B cell (primary cell): ENCODE measurements around the gene NUP62. TPM values are rescaled to one million over a fixed set of nuclear protein-coding genes. Genes with fewer than 3 reads are reported as not detected.

Experiments used
- ATAC-seq: fragments of 200-7000 bp; cut with Tn5 transposase; one replicate; pipeline ENCODE4 v1.10.0; 2021; ENCODE audit warnings: low read depth, mild to moderate bottlenecking, moderate number of reproducible peaks, moderate library complexity
- CTCF ChIA-PET: fragments of 350-600 bp; sonication (Branson Sonifier 250); formaldehyde crosslinking; loops from one replicate; lab custom pipeline; 2021; ENCODE audit warnings: antibody characterized with exemption, inconsistent platforms; lab: Charles Lee
- POLR2A ChIA-PET: fragments of 350-600 bp; sonication (Branson Sonifier 250); formaldehyde crosslinking; loops from one replicate; lab custom pipeline; 2021; ENCODE audit warnings: antibody characterized with exemption; lab: Charles Lee
- DNase-seq: peaks from one replicate; pipeline ENCODE4 v3.0.0; 2013
- H2AFZ ChIP-seq: 2 replicates; pipeline ENCODE4 v1.6.1; 2012; ENCODE audit warnings: mild to moderate bottlenecking, low read depth, low read length; ENCODE audit not compliant: insufficient read depth, poor library complexity, severe bottlenecking
- H3K27ac ChIP-seq, 2 donors: 1 replicate in 1 of 2; 2 replicates in 1 of 2; pipeline ENCODE4 v1.5.1; 2012 to 2013; ENCODE audit warnings: low read length in 2 of 2, mild to moderate bottlenecking in 2 of 2, moderate library complexity in 1 of 2
- H3K27me3 ChIP-seq, 4 experiments: fragments of 200-600 bp in 1 of 4; sonication (generic) in 1 of 4; replicated peaks in 1 of 4; 1 replicate in 2 of 4; 2 replicates in 2 of 4; pipeline versions ENCODE4 v1.6.1 to v1.7.0; 2013 to 2016; ENCODE audit warnings: low read length in 3 of 4, mild to moderate bottlenecking in 2 of 4, mixed read lengths in 1 of 4, moderate library complexity in 1 of 4; ENCODE audit not compliant: insufficient read depth in 4 of 4, control insufficient read depth in 3 of 4; ENCODE audit errors: control extremely low read depth in 1 of 4
- H3K36me3 ChIP-seq, 2 experiments: replicated peaks in 1 of 2; 1 replicate in 1 of 2; 2 replicates in 1 of 2; pipeline versions ENCODE4 v1.6.1 to v1.7.1; 2013; ENCODE audit warnings: low read length in 1 of 2; ENCODE audit not compliant: insufficient read depth in 2 of 2, control insufficient read depth in 1 of 2; ENCODE audit errors: control extremely low read depth in 1 of 2, extremely low read depth in 1 of 2
- H3K4me1 ChIP-seq, 2 donors: fragments of 200-600 bp in 1 of 2; sonication (generic) in 1 of 2; 1 replicate in 1 of 2; 2 replicates in 1 of 2; pipeline versions ENCODE4 v1.5.1 to v1.6.1; 2013 to 2017; ENCODE audit warnings: low read length in 2 of 2; ENCODE audit not compliant: control insufficient read depth in 2 of 2, insufficient read depth in 2 of 2
- H3K4me2 ChIP-seq: replicated peaks from 2 replicates; pipeline ENCODE3; 2012; ENCODE audit warnings: mild to moderate bottlenecking, low read depth, low read length; ENCODE audit not compliant: poor library complexity, severe bottlenecking
- H3K4me3 ChIP-seq, 5 experiments: fragments of 200-600 bp in 1 of 5; sonication (generic) in 1 of 5; 1 replicate in 3 of 5; 2 replicates in 2 of 5; pipeline versions ENCODE4 v1.5.1 to v1.7.0; 2011 to 2016; ENCODE audit warnings: low read length in 4 of 5, mild to moderate bottlenecking in 4 of 5, low read depth in 2 of 5, control low read depth in 1 of 5, moderate library complexity in 1 of 5; ENCODE audit not compliant: insufficient read depth in 1 of 5; ENCODE audit errors: control extremely low read depth in 1 of 5, extremely low read depth in 1 of 5
- H3K79me2 ChIP-seq: fragments of 200-600 bp; sonication (generic); one replicate; pipeline ENCODE4 v1.6.0; 2016; ENCODE audit warnings: low read length; ENCODE audit not compliant: control insufficient read depth, insufficient read depth
- H3K9ac ChIP-seq: fragments of 200-600 bp; sonication (generic); 2 replicates; pipeline ENCODE4 v1.6.1; 2017; ENCODE audit warnings: mild to moderate bottlenecking, low read length, moderate library complexity
- H3K9me3 ChIP-seq, 3 donors: one replicate each; pipeline versions ENCODE4 v1.6.1 to v1.7.1; 2013; ENCODE audit warnings: low read length in 2 of 3; ENCODE audit not compliant: control insufficient read depth in 2 of 3, insufficient read depth in 1 of 3; ENCODE audit errors: control extremely low read depth in 1 of 3
- H4K20me1 ChIP-seq: 2 replicates; pipeline ENCODE4 v1.6.0; 2012; ENCODE audit warnings: mild to moderate bottlenecking, low read length; ENCODE audit not compliant: insufficient read depth, control insufficient read depth, poor library complexity, severe bottlenecking
- H3K27ac Mint-ChIP-seq: one replicate; pipeline ENCODE4 v1.8.0; 2021; ENCODE audit warnings: mixed read lengths
- H3K27me3 Mint-ChIP-seq: one replicate; pipeline ENCODE4 v1.8.0; 2021; ENCODE audit warnings: mixed read lengths
- H3K4me1 Mint-ChIP-seq: one replicate; pipeline ENCODE4 v1.8.0; 2021; ENCODE audit warnings: mixed read lengths
- H3K4me3 Mint-ChIP-seq: one replicate; pipeline ENCODE4 v1.8.0; 2021; ENCODE audit warnings: mixed read lengths
- H3K9me3 Mint-ChIP-seq: one replicate; pipeline ENCODE4 v1.8.0; 2022; ENCODE audit warnings: mixed read lengths; ENCODE audit not compliant: insufficient read depth
- CTCF ChIP-seq: fragments of 200-600 bp; IDR thresholded peaks from one replicate; pipeline ENCODE4 v1.8.0; 2022; ENCODE audit warnings: antibody characterized with exemption, mild to moderate bottlenecking
- EZH2 ChIP-seq: IDR thresholded peaks from 2 replicates; pipeline ENCODE4 v1.6.1; 2012; ENCODE audit warnings: borderline replicate concordance, low read depth, mild to moderate bottlenecking, moderate library complexity, low read length; ENCODE audit not compliant: insufficient read depth, poor library complexity, severe bottlenecking
- WGBS: methylation state at CpG from one replicate; pipeline ENCODE4 v1.1.5; 2013; ENCODE audit warnings: missing lambda C conversion rate; ENCODE audit not compliant: insufficient coverage; 5-methylcytosine and 5-hydroxymethylcytosine counted together
- intact Hi-C: fragments of 100-400 bp; cut with micrococcal nuclease; formaldehyde crosslinking; loops from one replicate; pipeline ENCODE4 v1.10.0; 2022
- polyA plus RNA-seq: library from polyadenylated mRNA; depleted of rRNA; stranded (reverse); fragments of >200 nt; gene quantifications from 2 replicates; pipeline ENCODE4 v1.2.3, GENCODE V29; 2012
- total RNA-seq, 2 donors: library from RNA; stranded (reverse); fragments of 120-200 nt in 1 of 2; gene quantifications; 1 replicate in 1 of 2; 2 replicates in 1 of 2; pipeline versions ENCODE4 v1.2.3 to v1.2.4, GENCODE V29; 2013 to 2022

Gene NUP62
- total and polyA plus RNA-seq, 2 donors (not counting 1 experiment from before 2014, with no cell fraction given) = 25.2 to 75.7 TPM

GRCh38 chr19:49975051-49975450 is 45.7 kb upstream of the NUP62 start:
- H3K27me3 Mint-ChIP-seq = no peaks in the 10 kb centered on the region
- Histone ChIP-seq H3K27me3 (no peaks in the 10 kb centered on the region), H3K27ac (no peak overlapping the region), H3K36me3 (peaks cover 2 to 30% of the 10 kb centered on the region in 2 experiments), H3K79me2 (no peaks in the 10 kb centered on the region), H3K9me3 (no peaks in the 10 kb centered on the region), H3K4me3 (no peak overlapping the region), H3K9ac (no peak overlapping the region), H4K20me1 (no peaks in the 10 kb centered on the region), H2AFZ (no peak overlapping the region), H3K4me2 (no peak overlapping the region), H3K4me1 (no peaks in the 10 kb centered on the region)
- H3K4me1 Mint-ChIP-seq = no peaks in the 10 kb centered on the region
- CTCF ChIA-PET = interaction anchor here (1.3 kb wide), 1 partner anchor 64 kb away, joined by 3 read pairs; no protein-coding TSS in a partner anchor
- DNase-seq (no peak), ATAC-seq (no peak)
- H3K4me3 Mint-ChIP-seq = no peak overlapping the region
- WGBS = 95% methylated on average over 6 of the region's 7 CpGs
- intact Hi-C loops = no loop called here
- no peaks in the 10 kb centered on the region for H3K9me3 Mint-ChIP-seq
- TF ChIP-seq CTCF (no peak), EZH2 (no peak)
- POLR2A ChIA-PET = no interaction called here
- no peak overlapping the region for H3K27ac Mint-ChIP-seq

- POLR2A ChIA-PET = no interaction called here
- H3K4me3 Mint-ChIP-seq = no peak overlapping the region
- 90% methylated on average over 18 of the region's 18 CpGs for WGBS
Observed at GRCh38 chr19:49973987-49974386, 44.7 kb upstream of the NUP62 start.

More at GRCh38 chr19:49973987-49974386, 44.7 kb upstream of the NUP62 start:
- peaks cover 2 to 28% of the 10 kb centered on the region in 2 experiments for H3K36me3 ChIP-seq
- peaks cover 0 to 3% (median 2%) of the 10 kb centered on the region in 4 experiments for H3K27me3 ChIP-seq
- no peak overlapping the region for H2AFZ ChIP-seq
- no peak for TF ChIP-seq CTCF
- no peak for TF ChIP-seq EZH2
- H3K27ac Mint-ChIP-seq = peak overlapping the region; percentile 20
- H3K4me3 ChIP-seq = no peak overlapping the region
- no peak for DNase-seq
- H3K27me3 Mint-ChIP-seq = no peaks in the 10 kb centered on the region
- no peak overlapping the region for H3K4me2 ChIP-seq
- H3K9me3 ChIP-seq = peaks cover 0 to 1% (median 0%) of the 10 kb centered on the region in 3 donors
- CTCF ChIA-PET = interaction anchor here (1.3 kb wide), 1 partner anchor 63 kb away, joined by 3 read pairs; no protein-coding TSS in a partner anchor
- no peak overlapping the region for H3K27ac ChIP-seq
- intact Hi-C loops = no loop called here
- ATAC-seq = no peak
- no peaks in the 10 kb centered on the region for H3K4me1 Mint-ChIP-seq
- no peak overlapping the region for H3K9ac ChIP-seq
- no peaks in the 10 kb centered on the region for H3K9me3 Mint-ChIP-seq
- H3K4me1 ChIP-seq = no peaks in the 10 kb centered on the region
- no peaks in the 10 kb centered on the region for H3K79me2 ChIP-seq
- H4K20me1 ChIP-seq = no peaks in the 10 kb centered on the region
